ENCODE measurements around the gene GYG1. TPM values are rescaled to one million over a fixed set of nuclear protein-coding genes. Genes with fewer than 3 reads are reported as not detected.
"Not testable (repeated sequence)": the region's sequence is repeated elsewhere in the genome, so short reads cannot be mapped to it uniquely, and the experiment has no call there.

GYG1 gene
- 20.0 TPM for total RNA-seq

DNA sequence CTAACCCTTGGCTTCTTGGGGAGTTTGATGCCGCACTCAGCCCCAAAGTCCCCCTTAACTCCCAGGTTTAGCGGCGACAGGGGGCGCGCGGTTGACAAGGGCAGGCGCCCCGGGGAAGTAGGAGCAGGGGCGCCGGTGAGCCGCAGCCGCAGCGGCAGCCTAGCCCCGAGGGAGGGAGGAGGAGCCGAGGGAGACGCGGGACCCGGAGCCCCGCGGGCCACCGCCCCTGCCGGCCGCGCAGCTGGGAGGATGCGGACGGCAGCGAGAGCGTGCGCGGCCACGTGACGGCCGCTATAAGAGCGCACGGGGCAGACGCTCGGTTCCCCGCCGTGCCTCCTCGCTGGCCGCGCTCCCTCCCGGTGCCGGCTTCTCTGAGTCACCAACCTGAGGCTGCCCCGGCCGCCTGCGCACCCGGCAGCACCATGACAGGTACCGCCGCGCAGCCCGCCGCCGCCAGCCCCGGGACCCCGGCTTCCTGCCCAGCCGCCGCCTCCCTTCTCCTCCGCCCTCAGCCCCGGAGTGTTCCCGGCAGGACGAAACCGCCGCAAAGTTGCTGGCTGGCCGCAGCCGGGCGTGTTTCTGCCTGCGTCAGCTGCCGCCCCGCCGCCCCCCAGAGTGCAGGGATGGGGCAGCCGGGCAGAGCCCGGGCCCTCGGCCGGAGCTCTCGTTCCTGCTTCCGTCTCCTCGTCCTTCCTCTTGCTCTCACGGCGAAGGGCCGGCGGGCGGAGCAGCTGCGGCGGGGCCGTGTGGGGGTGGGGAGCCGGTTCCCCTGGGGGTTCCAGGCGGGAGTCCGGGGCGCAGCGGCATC lies at the start of gene GYG1:
Gene GYG1, plus strand, starts transcription at position 322 of the 808 bp plus-strand sequence. Its CDS starts 101 bp downstream, at position 423.
- DNase-seq: peak; percentile 4

DNA sequence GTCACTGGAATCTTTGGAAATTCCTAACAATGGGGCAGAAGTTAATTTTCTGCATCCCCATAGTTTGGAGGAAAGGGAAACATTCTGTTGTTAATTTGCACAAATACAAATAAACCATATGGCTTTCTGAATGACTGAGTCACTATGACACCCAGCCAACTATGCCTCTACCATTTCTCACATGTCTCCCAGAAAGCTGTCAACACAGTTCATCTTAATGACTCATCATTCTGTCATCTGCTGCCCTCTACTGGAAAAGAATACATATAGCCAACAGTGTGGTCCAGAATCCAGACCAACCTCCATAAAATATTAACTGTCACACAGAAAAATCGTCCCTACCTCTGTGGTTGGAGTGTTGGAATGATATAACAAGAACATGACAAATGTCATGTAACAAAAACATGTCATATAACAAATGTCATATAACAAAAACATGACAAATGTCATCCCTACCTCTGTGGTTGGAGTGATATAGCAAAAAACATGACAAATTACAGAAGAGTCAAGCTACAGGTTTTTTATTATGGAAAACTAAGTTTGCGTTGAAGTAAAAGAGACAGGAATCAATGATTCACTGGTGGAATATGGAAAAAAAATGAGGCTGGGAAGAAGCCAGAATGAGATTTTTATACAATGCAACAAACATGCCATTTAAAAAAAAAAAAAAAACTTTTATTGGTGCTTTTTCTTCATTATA lies 47.7 kb upstream of the GYG1 start:
- DNase-seq: peak; percentile 99

DNA sequence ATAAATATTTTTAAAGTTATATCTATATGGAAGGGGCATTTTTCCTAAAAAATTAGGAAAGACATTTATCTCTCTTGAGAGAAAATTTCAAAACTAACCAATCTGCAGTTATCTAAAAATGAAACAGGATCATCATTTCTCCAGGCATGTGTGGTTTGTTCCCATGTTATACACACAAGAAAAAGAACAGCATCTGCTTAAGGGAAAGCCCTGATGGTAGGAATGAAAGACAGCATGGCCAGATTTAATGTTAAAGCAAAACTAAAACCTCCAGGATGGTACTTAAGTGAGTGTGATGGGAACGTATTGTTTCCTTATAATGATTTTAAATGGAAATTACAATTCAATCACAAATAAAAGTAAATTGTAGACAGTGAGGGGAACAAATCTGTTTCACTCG lies 46.2 kb upstream of the GYG1 start:
- DNase-seq: no peak

DNA sequence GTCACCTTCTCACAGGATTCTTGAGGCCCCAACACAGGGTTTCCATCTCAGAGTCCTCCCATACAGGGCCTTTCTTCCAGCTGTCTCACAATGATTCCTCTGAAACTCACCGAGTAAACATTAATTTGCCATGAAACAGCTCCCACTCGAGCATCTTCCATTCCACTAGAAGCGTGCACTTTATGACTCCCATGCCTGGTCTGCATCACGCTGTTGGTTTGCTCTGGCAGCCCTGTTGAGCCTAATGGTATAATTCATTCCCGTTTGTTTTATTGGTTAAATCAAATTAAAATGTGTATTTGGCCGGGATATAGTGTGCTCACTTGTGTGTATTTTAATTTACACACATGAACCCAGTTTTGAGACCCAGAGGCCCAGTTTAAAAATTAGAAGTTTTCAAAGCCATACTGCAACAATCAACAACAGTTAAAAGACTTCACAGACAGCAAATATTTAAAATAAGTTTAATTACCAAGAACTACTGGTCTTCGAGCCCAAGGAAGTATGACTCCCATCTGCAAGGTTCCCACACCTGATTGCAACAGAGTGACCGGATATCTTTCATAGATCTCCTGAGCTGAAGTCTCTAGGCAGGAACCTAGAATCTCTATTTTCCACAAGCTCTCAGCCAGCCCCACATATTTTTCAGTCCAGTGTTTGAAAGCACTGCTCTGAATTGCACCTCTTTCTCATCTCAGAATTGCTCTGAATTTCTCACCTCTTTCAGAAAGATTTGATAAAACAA lies 42.3 kb upstream of the GYG1 start:
- no peak for DNase-seq

DNA sequence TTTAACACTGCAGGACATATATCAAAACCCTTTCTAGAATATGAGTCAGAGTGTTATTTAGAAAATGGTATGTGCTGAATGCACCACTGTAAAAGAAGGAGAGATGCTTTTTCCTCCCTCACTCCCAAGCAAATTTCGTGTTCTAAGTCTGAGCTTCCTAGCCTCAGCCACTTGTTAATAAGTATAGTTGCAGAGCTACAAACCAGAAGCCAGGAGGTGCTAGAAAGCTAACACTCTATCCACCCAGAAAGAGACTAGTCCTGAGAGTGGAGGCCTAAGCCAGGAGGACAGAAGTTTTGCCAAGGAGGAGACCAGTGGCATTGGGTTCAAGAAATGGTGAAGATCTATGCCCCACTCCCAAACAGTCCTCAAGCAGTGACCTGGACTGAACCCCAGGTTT lies 40.5 kb upstream of the GYG1 start:
- DNase-seq: no peak

DNA sequence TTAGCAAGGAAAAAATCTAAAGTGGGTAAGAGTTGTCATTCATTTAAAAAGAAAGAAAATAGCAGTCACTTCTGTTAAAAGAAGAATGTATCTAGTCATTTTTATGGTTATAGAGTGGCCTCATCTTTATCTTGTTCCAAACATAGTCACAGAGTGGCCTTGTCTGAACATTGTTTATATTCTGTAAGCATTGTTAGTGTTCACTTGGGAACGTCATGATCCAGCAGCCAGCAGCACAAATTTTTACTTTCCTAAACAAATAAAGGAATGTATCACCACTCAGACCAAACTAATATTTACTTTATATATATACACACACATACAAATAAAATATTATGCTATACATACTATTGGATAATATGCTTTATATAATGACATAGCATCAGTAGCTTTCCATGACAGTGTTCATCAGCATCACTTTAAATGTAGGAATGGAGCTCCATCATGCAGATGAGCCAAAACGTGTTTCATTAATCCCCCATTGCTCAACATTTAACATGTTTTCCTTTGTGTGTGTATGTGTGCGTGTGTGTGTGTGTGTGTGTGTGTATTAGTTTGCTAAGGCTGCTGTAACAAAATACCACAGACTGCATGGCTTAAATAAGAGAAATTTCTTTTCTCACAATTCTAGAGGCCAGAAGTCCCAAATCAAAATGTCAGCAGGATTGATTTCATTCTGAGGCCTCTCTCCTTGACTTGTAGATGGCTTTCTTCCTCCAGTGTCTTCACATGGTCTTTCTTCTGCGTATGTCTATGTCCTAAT lies 39.6 kb upstream of the GYG1 start:
- DNase-seq: no peak

DNA sequence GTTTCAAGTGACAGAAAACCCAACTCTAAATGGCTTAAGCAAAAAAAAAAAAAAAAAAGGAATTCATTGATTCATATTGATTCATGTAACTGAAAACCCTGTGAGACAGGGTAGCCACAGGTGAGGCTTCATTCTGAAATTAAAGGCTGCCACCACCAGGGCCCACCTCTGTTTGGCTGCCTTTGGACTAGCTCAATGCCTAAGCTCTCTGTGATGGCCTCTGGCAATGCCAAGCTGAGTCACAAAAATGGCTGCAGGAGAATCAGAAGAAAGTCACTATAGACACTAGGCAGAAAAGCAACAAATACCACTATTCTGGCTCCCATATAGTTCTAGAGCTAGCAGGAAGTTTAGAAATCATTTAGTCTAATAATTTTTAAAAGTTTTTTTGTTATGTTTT lies 38.2 kb upstream of the GYG1 start:
- DNase-seq: no peak

DNA sequence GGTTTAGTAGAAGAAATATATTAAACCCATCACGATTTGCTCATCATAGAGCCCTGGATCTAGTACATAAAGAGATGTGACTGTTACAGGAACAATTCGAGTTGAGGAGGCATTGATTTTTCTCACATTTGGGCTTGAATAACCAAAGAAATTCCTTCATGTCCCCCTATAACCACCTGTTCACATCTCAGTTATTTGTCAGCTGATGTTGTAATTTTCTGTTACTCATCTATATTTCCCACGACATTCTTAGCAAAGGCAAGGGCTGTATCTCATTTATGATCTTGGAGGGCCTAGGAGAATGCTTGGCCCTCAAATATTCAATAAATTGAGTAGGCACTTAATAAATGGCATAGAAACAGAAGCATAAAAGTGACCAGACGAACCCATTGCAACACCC lies 36.4 kb upstream of the GYG1 start:
- DNase-seq: no peak

DNA sequence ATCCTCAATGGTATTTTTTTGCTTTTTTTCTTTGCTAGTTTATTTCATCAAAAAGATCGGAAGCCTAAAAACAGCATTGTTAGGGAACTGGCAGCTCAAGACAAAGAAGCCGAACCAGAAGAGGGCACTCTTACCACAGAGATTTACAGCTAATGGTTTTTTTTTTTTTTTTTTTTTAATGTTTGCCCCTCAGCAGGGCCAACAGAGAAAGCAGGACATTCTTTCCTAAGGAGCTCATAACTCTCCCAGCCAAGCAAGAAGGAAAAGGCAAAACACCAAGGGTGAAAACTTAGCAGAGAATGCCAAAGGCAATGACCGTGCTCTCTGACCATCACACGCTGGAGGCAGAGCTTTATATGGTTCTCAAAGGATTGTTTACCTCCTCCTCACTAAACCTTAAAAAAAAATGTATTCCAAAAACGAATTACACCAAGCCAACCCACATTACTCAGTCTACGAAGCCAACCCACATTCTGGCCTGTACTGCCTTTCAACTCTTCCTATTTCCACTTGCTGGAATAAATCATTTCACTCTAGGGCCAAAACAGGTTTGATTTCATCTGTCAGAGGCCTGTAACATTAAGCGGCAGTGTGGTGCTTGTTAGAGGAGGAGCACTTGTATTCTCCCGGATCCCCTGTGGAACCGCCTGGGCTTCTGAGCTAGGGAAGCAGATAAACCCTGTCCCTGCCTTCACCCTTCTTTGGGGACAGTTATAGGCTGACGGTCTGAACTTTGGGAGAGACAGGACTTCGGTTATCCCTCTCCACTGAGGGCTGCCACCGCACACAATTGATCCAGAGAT lies 35.6 kb upstream of the GYG1 start:
- peak; percentile 87 for DNase-seq

DNA sequence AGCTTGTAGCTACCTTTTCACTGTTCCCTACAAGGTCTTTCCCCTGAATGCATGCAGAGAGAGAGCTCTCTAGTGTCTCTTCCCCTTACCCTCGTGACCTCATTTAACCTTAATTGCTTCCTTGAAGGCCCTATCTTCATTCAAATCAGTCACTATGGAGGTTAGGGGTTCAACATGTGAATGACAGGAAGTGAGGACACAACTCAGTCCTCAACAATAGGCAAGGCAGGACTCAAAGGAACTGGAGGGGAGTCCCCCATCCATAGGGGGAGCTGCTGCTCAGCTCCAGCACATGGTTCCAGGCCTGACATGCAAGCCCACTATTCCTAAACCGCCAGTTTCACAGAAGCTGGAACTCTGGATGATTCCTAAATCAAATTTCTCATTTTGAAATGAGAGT lies 33.8 kb upstream of the GYG1 start:
- no peak for DNase-seq

DNA sequence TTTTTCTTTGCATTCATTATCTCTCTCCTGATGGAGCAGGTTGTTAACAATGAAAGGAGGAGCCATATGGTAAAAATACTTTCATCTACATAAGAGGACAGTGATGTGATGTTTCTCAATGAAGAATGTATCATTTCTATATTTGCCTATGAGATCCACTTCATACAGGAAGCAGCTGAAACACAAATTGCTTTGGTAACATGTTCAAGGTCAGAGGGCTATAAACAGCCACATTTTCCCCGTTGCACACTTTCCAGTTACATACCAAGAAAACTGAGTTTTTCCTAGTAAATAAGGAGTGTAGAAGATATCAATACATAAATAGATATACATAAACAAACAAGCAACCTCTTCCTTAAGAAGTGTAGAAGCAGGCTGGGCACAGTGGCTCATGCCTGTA lies 32.6 kb upstream of the GYG1 start:
- DNase-seq: no peak

DNA sequence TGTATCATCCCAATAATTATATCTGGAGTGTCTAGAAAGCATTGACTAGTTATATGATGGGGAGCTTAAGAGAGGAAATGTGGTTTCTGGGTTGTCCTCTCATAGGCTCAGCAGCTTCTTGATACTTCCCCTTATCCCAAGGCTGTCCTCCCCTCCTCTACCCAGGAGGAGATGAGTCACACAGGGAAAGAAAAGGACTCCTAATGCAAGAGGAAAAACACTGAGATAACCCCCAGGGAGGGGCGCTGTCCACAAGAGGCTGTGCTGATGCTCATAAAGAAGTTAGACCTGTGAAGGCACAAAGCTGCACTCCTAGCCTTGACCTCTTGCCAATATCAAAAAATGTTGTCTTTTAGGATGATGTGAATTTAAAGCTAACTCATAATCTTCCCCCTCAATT lies 28.8 kb upstream of the GYG1 start:
- DNase-seq: no peak

DNA sequence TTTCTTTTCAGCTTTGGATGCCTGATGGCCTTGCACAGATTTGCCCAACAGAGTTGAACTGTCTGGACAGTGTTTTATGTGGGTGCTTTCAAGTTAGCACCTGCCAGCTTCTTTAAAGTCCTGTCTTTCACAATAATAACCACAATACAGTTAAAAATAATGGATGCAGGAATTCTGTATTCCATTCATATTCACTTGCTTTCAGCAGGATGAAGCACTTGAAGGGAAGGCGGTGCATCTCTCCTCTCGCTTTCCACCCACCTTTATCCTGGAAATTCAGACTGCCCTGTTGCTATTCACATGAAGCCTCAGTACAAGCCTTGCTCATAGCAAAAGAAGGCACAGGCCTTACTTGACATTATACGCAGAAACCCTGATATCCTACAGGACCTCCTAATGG lies 26.5 kb upstream of the GYG1 start:
- DNase-seq: no peak

DNA sequence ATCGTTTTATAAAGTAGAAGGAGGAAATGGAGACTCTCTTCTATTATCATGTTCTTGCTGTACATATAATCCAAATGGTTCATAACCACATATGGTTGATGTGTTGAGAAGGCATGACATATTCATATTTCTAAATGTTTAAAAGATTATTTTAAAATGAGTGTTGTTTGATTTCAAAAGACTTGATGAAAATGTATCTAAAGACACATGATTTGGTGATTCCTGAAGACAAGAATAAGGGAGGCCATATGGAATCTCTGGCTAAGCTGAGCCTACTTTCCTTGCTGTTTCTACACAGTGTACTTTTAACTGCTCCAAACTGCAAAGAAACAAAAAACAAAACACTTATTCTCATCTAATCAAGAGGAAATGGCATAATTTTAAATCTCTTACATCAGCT lies 23.0 kb upstream of the GYG1 start:
- DNase-seq: no peak

DNA sequence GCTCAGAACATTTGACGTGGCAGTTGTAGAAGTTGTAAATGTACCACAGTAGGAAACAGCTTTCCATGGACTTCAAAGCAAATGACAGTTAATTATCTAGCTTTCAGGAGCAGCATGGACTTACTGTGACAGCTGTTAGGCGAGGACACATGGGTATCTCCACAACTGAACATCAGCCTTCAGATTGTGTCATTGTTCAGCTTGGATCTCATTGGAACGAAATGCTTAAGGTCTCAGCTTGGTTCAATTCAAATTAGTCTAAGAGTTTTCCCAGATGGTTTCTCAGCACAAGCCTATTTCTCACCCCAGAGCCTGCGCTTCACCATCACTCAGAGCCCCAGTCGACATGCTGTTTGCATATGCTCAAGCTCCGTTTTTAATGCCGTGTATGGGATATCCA lies 21.1 kb upstream of the GYG1 start:
- no peak for DNase-seq

DNA sequence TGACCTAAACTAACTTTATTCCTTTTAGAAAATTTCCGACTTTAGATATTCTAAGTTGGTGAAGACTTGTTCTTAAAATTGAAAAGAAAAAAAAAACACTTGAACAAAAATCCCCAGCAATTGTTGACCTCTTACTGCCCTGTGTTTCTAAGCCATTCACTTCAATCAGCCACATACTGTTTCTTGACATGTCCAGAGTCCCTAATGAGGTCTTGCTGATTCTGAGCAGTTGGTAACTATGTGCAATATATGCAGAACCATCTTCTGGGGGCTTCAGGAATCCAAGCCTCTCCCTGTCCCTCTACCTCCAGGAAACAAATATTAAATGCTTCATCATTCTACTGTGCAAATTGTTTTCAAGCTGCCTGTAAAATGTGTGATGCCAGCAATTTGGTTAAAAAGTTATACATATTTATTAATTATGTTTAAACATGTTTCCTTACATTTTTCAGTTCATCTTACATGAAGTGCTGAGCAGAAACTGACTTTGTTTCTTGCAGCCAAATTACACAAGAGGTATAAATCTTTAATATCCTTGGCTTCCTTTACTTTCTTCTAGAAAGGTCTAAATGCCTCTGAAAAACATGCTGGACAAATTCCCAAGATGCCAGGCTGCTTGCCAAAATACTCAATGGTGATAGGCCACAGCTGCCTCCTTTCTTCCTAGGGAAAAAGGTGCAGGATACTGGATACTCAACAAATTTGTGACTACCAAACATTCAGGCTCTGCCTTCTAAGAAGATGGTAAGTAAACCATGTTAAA lies 19.8 kb upstream of the GYG1 start:
- DNase-seq: no peak

DNA sequence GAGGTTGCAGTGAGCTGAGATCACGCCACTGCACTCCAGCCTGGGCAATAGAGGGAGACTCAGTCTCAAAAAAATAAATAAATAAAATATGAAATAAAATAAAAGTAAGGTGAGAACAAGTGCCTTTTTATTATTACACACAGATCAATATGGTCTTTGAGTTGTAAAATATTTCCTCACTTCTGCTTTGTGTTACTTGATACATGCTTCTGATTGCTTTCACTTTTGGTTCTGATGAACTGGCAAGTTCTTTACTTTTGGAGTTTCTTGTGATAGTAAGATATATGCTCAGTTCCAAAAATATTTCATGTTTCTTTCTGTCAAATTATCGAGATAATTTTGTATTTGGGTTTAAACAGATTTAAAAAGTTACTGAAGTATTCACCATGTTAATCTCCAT lies 16.6 kb upstream of the GYG1 start:
- no peak for DNase-seq

DNA sequence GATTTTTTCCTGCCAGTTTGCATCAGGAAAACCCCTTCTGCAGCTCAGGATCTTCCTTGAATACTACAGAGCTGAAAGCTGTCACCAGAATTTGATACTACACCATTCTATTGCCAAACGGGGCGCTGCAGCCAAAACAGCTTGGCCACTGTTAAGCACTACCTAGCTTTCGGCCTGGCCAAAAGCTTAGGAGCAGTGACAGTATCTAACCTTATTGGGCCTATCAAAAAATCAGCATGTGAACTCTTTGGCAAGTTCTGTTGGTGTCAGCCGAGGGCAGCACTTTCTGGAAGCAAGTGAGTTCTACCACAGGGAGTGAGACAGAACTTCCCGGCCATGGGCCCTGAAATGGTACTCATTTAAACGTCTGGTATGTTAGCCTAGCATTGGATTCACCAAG lies 16.1 kb upstream of the GYG1 start:
- no peak for DNase-seq

DNA sequence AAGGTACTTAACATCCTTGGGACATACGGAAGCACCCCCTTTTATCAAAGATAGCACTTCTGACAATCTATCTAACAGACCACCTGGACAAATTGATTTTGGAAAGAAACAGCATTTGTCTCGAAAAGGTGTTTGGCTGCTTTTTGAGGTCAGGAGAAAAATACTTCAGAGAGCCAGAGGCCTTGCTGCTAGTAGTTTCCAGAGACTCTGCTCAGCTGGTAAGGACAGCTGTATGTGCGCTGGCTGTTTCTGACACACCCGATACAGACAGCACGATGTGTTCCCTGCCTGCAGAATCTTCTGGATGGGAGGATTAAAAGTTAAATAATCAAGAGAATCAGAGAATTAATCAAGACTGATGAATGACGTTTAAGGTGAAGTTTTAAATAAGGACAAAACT lies 15.6 kb upstream of the GYG1 start:
- DNase-seq: no peak

DNA sequence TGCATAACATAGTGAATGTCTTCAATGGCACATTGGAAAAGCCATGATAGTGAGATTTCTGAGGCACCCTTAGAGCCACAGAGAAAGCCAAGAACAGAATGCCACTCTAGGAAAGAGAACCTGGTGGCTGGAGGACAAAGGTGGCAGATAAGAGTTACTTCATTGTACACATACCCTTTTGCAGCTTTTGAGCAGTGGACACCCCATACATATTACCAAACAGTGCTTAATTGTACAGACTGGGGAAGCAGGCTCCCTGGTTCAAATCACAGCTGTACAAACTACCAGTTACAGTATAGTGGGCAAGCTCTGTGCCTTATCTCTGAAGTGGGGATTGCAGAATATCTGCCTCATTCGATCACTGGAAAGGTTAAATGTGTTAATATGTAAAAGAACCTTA lies 10.1 kb upstream of the GYG1 start:
- DNase-seq: no peak

DNA sequence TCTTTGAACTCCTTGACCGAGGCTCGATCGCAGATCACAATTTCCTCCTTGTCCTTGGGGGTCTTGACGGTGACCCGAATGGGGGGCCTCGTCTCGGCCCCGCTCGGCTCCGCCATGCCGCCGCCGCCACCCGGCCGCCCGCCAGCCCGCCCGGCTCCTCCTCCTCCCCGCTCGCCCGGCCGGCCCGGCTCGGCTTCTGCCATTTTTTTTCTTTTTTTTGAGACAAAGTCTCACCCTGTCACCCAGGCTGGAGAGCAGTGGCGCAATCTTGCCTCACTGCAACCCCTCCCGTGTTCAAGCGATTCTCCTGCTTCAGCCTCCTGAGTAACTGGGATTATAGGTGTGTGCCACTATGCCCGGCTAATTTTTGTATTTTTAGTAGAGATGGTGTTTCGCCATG lies 3.8 kb upstream of the GYG1 start:
- DNase-seq: not testable (repeated sequence)

Measured in skin of body (tissue), 2 donors.